SK-N-SH (cell line): ENCODE data around the gene GSG1L. TPM values are rescaled to one million over a fixed set of nuclear protein-coding genes. Genes with fewer than 3 reads are reported as not detected.

Experiments
- CTCF ChIA-PET: fragments of 300-600, 350-600 bp; formaldehyde crosslinking; extraction: SDS; loops from one replicate; lab custom pipeline; 2021; lab: Yijun Ruan, JAX
- POLR2A ChIA-PET: fragments of 350-600 bp; sonication (Branson Sonifier 250); formaldehyde crosslinking; extraction: SDS; loops from one replicate; lab custom pipeline; 2020; ENCODE audit warnings: antibody characterized with exemption, inconsistent platforms; lab: Yijun Ruan, JAX
- DNase-seq: peaks from one replicate; pipeline ENCODE4 v3.0.0; 2012
- H2AFZ ChIP-seq: fragments of 200-600 bp; sonication (generic); 2 replicates; pipeline ENCODE4 v1.8.1; 2016; ENCODE audit warnings: antibody characterized with exemption, mild to moderate bottlenecking, low read depth
- H3F3A ChIP-seq: fragments of 200-600 bp; sonication (generic); replicated peaks from 2 replicates; pipeline ENCODE3; 2016; ENCODE audit warnings: antibody characterized with exemption, mild to moderate bottlenecking; ENCODE audit not compliant: insufficient read depth
- H3K27ac ChIP-seq, 2 experiments: fragments of 200-500 bp in 1 of 2; fragments of 200-600 bp in 1 of 2; sonication (Bioruptor generic) in 1 of 2; sonication (generic), shearing (Covaris generic) in 1 of 2; 2 replicates each; pipeline versions ENCODE4 v1.5.1 to v1.6.1; 2014 to 2016; ENCODE audit warnings: low read depth in 2 of 2, inconsistent platforms in 1 of 2, low read length in 1 of 2, mild to moderate bottlenecking in 1 of 2, mixed read lengths in 1 of 2
- H3K27me3 ChIP-seq: fragments of 200-600 bp; sonication (generic), shearing (Covaris generic); 2 replicates; pipeline ENCODE4 v1.6.1; 2016; ENCODE audit warnings: mixed run types; ENCODE audit not compliant: insufficient read depth
- H3K36me3 ChIP-seq, 2 experiments: fragments of 200-500 bp in 1 of 2; fragments of 200-600 bp in 1 of 2; sonication (Bioruptor generic) in 1 of 2; sonication (generic) in 1 of 2; replicated peaks in 1 of 2; 2 replicates each; pipeline versions ENCODE3 to v1.5.1; 2014 to 2016; ENCODE audit warnings: low read length in 1 of 2, mild to moderate bottlenecking in 1 of 2; ENCODE audit not compliant: insufficient read depth in 2 of 2, control insufficient read depth in 1 of 2
- H3K4me1 ChIP-seq, 2 experiments: fragments of 200-500 bp in 1 of 2; fragments of 200-600 bp in 1 of 2; sonication (Bioruptor generic) in 1 of 2; sonication (generic), shearing (Covaris generic) in 1 of 2; 2 replicates each; pipeline versions ENCODE4 v1.5.1 to v1.6.1; 2014 to 2016; ENCODE audit warnings: low read depth in 1 of 2, low read length in 1 of 2, mixed run types in 1 of 2; ENCODE audit not compliant: insufficient read depth in 2 of 2, control insufficient read depth in 1 of 2
- H3K4me2 ChIP-seq: fragments of 200-600 bp; sonication (generic), shearing (Covaris generic); 2 replicates; pipeline ENCODE4 v1.6.1; 2017; ENCODE audit warnings: mixed run types
- H3K4me3 ChIP-seq, 2 experiments: fragments of 200-500 bp in 1 of 2; fragments of 200-600 bp in 1 of 2; sonication (Bioruptor generic) in 1 of 2; sonication (generic), shearing (Covaris generic) in 1 of 2; 2 replicates each; pipeline versions ENCODE4 v1.5.1 to v1.8.1; 2014 to 2016; ENCODE audit warnings: low read depth in 2 of 2, inconsistent platforms in 1 of 2, low read length in 1 of 2, mild to moderate bottlenecking in 1 of 2, mixed read lengths in 1 of 2, moderate library complexity in 1 of 2
- H3K79me2 ChIP-seq: fragments of 200-600 bp; sonication (generic); 2 replicates; pipeline ENCODE4 v1.8.1; 2017; ENCODE audit warnings: mild to moderate bottlenecking; ENCODE audit not compliant: insufficient read depth
- H3K9ac ChIP-seq: fragments of 200-600 bp; sonication (generic); 2 replicates; pipeline ENCODE4 v1.6.1; 2017; ENCODE audit warnings: mixed run types
- H3K9me2 ChIP-seq: fragments of 200-600 bp; sonication (generic); 2 replicates; pipeline ENCODE4 v1.6.1; 2017; ENCODE audit warnings: mixed run types
- H3K9me3 ChIP-seq: fragments of 200-600 bp; sonication (generic); 2 replicates; pipeline ENCODE4 v1.6.1; 2017; ENCODE audit warnings: mixed run types, mild to moderate bottlenecking, moderate library complexity
- H4K20me1 ChIP-seq: fragments of 200-600 bp; sonication (generic); 2 replicates; pipeline ENCODE4 v1.6.1; 2017; ENCODE audit warnings: mild to moderate bottlenecking, mixed run types; ENCODE audit not compliant: insufficient read depth
- ELF1 ChIP-seq: IDR thresholded peaks from 2 replicates; pipeline ENCODE4 v1.4.0; 2012
- EP300 ChIP-seq, 2 experiments: IDR thresholded peaks; 2 replicates each; pipeline versions ENCODE4 v1.4.0 to v1.6.1; 2012; ENCODE audit warnings: borderline replicate concordance in 1 of 2, low read depth in 1 of 2, low read length in 1 of 2
- FOXJ3 ChIP-seq: sonication (generic); formaldehyde crosslinking; IDR thresholded peaks from 2 replicates; pipeline ENCODE4 v1.5.1; 2020; ENCODE audit warnings: mild to moderate bottlenecking, missing genetic modification reagents
- FOXM1 ChIP-seq: IDR thresholded peaks from 2 replicates; pipeline ENCODE4 v1.4.0; 2012; ENCODE audit warnings: low read depth, mild to moderate bottlenecking
- GABPA ChIP-seq: IDR thresholded peaks from 2 replicates; pipeline ENCODE4 v1.4.0; 2012; ENCODE audit warnings: low read depth, mild to moderate bottlenecking
- JUND ChIP-seq: IDR thresholded peaks from 2 replicates; pipeline ENCODE4 v1.4.0; 2012
- NFIC ChIP-seq: IDR thresholded peaks from 2 replicates; pipeline ENCODE4 v1.4.0; 2012; ENCODE audit warnings: borderline replicate concordance
- POLR2AphosphoS5 ChIP-seq: IDR thresholded peaks from 2 replicates; pipeline ENCODE4 v1.6.1; 2012; ENCODE audit warnings: low read depth, low read length
- RAD21 ChIP-seq: IDR thresholded peaks from 2 replicates; pipeline ENCODE4 v1.6.1; 2012; ENCODE audit warnings: mild to moderate bottlenecking, low read length
- RCOR1 ChIP-seq: fragments of 150-350 bp; IDR thresholded peaks from 2 replicates; pipeline ENCODE4 v1.6.1; 2017; ENCODE audit warnings: antibody characterized with exemption, low read length
- SMC3 ChIP-seq: IDR thresholded peaks from 2 replicates; pipeline ENCODE4 v1.6.1; 2012; ENCODE audit warnings: low read depth, low read length, improper control_type of control experiment
- TCF12 ChIP-seq: IDR thresholded peaks from 2 replicates; pipeline ENCODE4 v1.4.0; 2012
- YY1 ChIP-seq: IDR thresholded peaks from 2 replicates; pipeline ENCODE4 v1.4.0; 2012; ENCODE audit warnings: low read depth, mild to moderate bottlenecking
- WGBS: methylation state at CpG from one replicate; pipeline ENCODE4 v1.1.6; 2017; ENCODE audit warnings: low lambda C conversion rate; 5-methylcytosine and 5-hydroxymethylcytosine counted together
- polyA plus RNA-seq, 3 experiments: library from polyadenylated mRNA; depleted of rRNA; stranded (reverse); fragments of >200 nt; gene quantifications; 2 replicates each; pipeline ENCODE4 v1.2.3, GENCODE V29; 2012
- TF ChIP-seq, protein P1 (sequence below): fragments of 200-600 bp; sonication (generic); IDR thresholded peaks from 2 replicates; pipeline ENCODE4 v1.6.1; 2017; ENCODE audit warnings: antibody characterized with exemption, mild to moderate bottlenecking, moderate library complexity
- TF ChIP-seq, protein P2 (sequence below): fragments of 150-350 bp; IDR thresholded peaks from 2 replicates; pipeline ENCODE4 v1.6.1; 2017; ENCODE audit warnings: antibody characterized with exemption, low read length, low read depth, borderline replicate concordance
- TF ChIP-seq, protein P3 (sequence below): IDR thresholded peaks from 2 replicates; pipeline ENCODE4 v1.4.0; 2012; ENCODE audit warnings: low read depth, borderline replicate concordance
- TF ChIP-seq, protein P4 (sequence below): IDR thresholded peaks from 2 replicates; pipeline ENCODE4 v1.4.0; 2012; ENCODE audit warnings: low read depth, borderline replicate concordance

Gene GSG1L
- polyA plus RNA-seq, 1 of the 3 experiments (the other 2 are of a cell fraction) = not detected

DNA sequence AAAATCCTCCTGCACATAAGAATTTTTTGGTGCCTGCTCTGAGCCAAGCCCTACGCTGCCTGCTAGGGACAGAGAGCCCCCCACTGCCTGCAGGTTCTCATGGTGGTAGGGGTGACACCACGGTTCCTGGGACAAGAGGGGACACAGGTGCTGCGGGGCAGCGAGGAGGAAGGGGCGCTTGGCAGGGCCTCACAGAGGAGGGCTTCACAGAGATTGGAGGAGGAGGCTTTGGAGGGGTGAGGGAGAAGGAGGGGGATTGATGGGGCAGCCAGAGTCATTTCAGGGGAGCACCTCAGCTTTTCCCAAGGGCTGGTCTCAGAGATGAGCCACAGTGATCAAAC, 29.8 kb upstream of the GSG1L start (continued):
- TF ChIP-seq, protein P1, sequence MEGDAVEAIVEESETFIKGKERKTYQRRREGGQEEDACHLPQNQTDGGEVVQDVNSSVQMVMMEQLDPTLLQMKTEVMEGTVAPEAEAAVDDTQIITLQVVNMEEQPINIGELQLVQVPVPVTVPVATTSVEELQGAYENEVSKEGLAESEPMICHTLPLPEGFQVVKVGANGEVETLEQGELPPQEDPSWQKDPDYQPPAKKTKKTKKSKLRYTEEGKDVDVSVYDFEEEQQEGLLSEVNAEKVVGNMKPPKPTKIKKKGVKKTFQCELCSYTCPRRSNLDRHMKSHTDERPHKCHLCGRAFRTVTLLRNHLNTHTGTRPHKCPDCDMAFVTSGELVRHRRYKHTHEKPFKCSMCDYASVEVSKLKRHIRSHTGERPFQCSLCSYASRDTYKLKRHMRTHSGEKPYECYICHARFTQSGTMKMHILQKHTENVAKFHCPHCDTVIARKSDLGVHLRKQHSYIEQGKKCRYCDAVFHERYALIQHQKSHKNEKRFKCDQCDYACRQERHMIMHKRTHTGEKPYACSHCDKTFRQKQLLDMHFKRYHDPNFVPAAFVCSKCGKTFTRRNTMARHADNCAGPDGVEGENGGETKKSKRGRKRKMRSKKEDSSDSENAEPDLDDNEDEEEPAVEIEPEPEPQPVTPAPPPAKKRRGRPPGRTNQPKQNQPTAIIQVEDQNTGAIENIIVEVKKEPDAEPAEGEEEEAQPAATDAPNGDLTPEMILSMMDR = no peak
- TF ChIP-seq NFIC (no peak), RAD21 (no peak), YY1 (no peak), SMC3 (no peak), FOXM1 (no peak), ELF1 (no peak)

DNA sequence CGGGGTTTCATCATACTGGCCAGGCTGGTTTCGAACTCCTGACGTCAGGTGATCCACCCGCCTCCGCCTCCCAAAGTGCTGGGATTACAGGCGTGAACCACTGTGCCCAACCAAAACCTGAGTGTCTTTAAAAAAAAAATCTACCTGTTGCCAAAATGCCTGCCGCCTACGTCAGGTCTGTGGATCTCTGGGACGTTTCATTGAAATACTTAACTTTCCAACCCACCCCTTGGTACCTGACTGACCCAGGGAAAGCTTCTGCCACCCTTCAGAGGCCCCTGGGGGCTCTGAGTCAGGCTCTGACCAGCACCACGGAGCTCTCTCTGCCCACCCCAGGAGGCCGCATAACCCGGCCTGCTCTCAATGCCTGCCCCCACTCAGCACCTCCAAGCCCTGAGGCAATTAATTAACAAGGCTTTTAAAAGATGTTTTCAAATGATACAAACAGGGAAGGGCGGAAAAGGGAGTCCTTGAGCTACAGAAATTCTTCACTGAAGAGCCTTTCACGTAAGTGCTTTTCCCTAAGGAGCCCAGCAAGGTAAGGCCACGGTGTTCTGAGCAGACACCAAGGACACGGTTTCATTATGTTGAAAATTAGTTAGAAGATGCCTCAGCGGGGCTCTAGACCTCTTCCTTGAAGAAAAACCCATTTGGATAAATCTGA, 29.3 kb upstream of the GSG1L start:
- Histone ChIP-seq H3K9me3 (no peaks in the 10 kb centered on the region), H3K36me3 (peaks cover 0 to 5% of the 10 kb centered on the region in 2 experiments), H2AFZ (no peak overlapping the region), H3K9me2 (no peaks in the 10 kb centered on the region), H3K4me1 (no peaks in the 10 kb centered on the region; a peak in 1 of 4 replicates), H3K4me2 (no peak overlapping the region), H4K20me1 (peaks cover 4% of the 10 kb centered on the region; the same call in 1 of the 2 replicates), H3K27ac (no peak overlapping the region), H3K9ac (no peak overlapping the region), H3K4me3 (no peak overlapping the region), H3K27me3 (no peaks in the 10 kb centered on the region), H3K79me2 (no peaks in the 10 kb centered on the region; the same call in 1 of the 2 replicates), H3F3A (no peaks in the 10 kb centered on the region)
- DNase-seq = peak; percentile 60
- no peak for TF ChIP-seq FOXJ3
- no peak for TF ChIP-seq EP300 (IDR thresholded peaks at IDR 0.05; ENCODE audit: borderline replicate concordance in 1 of 2, low read depth in 1 of 2, low read length in 1 of 2)
- TF ChIP-seq, protein P2, sequence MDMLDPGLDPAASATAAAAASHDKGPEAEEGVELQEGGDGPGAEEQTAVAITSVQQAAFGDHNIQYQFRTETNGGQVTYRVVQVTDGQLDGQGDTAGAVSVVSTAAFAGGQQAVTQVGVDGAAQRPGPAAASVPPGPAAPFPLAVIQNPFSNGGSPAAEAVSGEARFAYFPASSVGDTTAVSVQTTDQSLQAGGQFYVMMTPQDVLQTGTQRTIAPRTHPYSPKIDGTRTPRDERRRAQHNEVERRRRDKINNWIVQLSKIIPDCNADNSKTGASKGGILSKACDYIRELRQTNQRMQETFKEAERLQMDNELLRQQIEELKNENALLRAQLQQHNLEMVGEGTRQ = no peak
- TF ChIP-seq, protein P3, sequence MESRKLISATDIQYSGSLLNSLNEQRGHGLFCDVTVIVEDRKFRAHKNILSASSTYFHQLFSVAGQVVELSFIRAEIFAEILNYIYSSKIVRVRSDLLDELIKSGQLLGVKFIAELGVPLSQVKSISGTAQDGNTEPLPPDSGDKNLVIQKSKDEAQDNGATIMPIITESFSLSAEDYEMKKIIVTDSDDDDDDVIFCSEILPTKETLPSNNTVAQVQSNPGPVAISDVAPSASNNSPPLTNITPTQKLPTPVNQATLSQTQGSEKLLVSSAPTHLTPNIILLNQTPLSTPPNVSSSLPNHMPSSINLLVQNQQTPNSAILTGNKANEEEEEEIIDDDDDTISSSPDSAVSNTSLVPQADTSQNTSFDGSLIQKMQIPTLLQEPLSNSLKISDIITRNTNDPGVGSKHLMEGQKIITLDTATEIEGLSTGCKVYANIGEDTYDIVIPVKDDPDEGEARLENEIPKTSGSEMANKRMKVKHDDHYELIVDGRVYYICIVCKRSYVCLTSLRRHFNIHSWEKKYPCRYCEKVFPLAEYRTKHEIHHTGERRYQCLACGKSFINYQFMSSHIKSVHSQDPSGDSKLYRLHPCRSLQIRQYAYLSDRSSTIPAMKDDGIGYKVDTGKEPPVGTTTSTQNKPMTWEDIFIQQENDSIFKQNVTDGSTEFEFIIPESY = no peak
- no peak for TF ChIP-seq TCF12
- TF ChIP-seq FOXM1 = no peak
- no peak for TF ChIP-seq POLR2AphosphoS5
- TF ChIP-seq RCOR1 = no peak
- TF ChIP-seq, protein P4, sequence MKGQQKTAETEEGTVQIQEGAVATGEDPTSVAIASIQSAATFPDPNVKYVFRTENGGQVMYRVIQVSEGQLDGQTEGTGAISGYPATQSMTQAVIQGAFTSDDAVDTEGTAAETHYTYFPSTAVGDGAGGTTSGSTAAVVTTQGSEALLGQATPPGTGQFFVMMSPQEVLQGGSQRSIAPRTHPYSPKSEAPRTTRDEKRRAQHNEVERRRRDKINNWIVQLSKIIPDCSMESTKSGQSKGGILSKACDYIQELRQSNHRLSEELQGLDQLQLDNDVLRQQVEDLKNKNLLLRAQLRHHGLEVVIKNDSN = no peak
- TF ChIP-seq GABPA = no peak
- no peak for TF ChIP-seq JUND
- TF ChIP-seq, protein P1 = no peak
- TF ChIP-seq RAD21 = no peak
- no peak for TF ChIP-seq SMC3
- 89% methylated on average over 17 of the region's 17 CpGs for WGBS
- ChIA-PET CTCF (interaction anchor here (0.7 to 2.4 kb wide), 4 partner anchors 22 to 466 kb away, joined by 3 to 11 read pairs (median 3); no protein-coding TSS in a partner anchor), POLR2A (no interaction called here)
